OCI-LY3 (cell line): ENCODE measurements around the gene DDX39B.

Experiments
- EZH2phosphoT487 ChIP-seq: fragments of 200-600 bp; shearing (Covaris generic); IDR thresholded peaks from 2 replicates; pipeline ENCODE4 v1.6.1; 2018; ENCODE audit warnings: antibody characterized with exemption, mixed run types, low read depth
- TF ChIP-seq, protein P1 (sequence below): fragments of 200-600, 300-600 bp; sonication (generic); IDR thresholded peaks from 2 replicates; pipeline ENCODE4 v1.5.1; 2014; ENCODE audit warnings: antibody characterized with exemption, low read length, low read depth

DNA sequence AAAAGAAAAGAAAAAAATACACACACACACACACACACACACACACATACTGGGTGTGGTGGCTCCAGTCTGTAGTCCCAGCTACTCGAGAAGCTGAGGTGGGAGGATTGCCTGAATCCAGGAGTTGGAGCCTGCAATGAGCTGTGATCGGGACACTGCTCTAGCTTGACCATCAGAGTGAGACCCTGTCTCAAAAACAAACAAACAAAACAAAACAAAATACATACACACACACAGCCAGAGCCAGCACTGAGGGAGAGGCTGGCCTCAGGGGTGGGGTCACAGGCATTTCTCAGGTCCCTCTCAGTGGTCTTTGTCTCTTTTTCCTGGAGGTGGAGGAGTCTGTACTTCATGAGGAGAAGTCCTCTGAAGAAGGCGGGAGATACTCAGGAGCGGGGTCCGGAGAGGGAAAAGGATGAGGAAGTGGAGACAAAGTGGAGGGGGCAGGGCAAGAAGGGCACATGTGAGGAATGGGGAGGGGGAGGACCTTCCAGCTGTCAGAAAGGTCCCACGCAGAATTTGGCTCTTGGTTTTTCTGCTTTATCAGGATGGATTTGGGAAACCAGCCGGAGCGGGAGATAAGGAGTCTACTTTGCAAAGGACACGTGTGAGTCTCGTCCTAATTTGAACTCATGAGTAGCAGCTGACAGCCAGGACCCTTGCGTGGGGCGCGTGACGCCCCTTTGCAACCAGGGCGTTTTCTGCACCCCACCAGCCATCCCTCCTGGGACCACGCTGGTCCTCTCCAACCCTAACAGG, 51.5 kb downstream of the DDX39B start:
- TF ChIP-seq, protein P1, sequence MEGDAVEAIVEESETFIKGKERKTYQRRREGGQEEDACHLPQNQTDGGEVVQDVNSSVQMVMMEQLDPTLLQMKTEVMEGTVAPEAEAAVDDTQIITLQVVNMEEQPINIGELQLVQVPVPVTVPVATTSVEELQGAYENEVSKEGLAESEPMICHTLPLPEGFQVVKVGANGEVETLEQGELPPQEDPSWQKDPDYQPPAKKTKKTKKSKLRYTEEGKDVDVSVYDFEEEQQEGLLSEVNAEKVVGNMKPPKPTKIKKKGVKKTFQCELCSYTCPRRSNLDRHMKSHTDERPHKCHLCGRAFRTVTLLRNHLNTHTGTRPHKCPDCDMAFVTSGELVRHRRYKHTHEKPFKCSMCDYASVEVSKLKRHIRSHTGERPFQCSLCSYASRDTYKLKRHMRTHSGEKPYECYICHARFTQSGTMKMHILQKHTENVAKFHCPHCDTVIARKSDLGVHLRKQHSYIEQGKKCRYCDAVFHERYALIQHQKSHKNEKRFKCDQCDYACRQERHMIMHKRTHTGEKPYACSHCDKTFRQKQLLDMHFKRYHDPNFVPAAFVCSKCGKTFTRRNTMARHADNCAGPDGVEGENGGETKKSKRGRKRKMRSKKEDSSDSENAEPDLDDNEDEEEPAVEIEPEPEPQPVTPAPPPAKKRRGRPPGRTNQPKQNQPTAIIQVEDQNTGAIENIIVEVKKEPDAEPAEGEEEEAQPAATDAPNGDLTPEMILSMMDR = no peak
- TF ChIP-seq EZH2phosphoT487 = no peak
